ENCODE results near the gene ANKRD13D.

DNA sequence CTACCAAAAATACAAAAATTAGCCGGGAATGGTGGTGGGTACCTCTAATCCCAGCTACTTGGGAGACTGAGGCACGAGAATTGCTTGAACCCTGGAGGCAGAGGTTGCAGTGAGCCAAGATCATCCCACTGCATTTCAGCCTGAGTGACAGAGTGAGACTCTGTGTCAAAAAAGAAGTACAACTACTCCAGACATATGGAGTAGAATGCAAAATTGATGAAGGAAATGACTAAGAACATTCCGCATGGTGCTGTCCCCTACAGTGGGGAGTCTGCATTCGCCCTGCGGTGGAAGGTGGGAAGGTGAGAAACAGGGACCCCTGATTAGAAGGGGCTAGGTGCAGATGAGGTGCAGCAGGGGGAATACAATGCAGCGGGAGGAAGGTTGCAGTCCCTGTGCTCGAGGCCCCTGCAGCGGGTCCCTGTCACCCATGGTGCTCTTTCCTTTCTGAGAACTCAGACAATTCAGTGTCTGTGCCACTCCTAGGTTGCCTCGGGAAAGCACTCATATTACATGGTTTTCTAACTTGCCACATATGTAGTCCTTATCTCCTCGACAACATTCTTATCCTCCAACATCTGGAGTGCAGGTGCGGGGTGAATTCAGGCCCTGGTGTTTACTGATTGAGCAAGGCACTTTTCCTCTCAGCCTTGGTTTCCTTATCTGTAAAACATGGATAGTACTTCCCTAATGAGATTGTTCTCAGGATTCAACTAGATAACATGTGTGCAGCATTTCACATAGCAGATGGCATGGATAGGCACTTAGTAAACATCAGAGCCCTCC is 59.1 kb downstream of the ANKRD13D start:
- TF ChIP-seq, protein P1, sequence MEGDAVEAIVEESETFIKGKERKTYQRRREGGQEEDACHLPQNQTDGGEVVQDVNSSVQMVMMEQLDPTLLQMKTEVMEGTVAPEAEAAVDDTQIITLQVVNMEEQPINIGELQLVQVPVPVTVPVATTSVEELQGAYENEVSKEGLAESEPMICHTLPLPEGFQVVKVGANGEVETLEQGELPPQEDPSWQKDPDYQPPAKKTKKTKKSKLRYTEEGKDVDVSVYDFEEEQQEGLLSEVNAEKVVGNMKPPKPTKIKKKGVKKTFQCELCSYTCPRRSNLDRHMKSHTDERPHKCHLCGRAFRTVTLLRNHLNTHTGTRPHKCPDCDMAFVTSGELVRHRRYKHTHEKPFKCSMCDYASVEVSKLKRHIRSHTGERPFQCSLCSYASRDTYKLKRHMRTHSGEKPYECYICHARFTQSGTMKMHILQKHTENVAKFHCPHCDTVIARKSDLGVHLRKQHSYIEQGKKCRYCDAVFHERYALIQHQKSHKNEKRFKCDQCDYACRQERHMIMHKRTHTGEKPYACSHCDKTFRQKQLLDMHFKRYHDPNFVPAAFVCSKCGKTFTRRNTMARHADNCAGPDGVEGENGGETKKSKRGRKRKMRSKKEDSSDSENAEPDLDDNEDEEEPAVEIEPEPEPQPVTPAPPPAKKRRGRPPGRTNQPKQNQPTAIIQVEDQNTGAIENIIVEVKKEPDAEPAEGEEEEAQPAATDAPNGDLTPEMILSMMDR (IDR thresholded peaks at IDR 0.05), result no peak
- TF ChIP-seq POLR2AphosphoS5 (IDR thresholded peaks at IDR 0.05) (no peak), POLR2A (IDR thresholded peaks at IDR 0.05) (no peak)

All from transverse colon (tissue), 4 donors.